Measurements from ENCODE around the gene ZBTB8B.

DNA sequence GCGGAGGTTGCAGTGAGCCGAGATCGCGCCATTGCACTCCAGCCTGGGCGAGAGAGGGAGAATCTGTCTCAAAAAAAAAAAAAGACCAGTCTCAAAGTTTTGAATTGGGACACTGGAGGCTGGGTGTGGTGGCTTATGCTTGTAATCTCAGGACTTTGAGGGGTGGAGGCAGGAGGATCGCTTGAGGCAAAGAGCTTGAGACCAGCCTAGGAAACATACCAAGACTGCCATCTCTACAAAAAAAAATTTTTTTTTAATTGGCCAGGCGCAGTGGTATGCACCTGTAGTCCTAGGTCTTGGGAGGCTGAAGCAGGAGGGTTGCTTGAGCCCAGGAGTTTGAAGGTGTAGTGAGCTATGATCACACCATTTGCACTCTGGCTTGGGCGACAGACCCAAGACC lies 3.9 kb downstream of the ZBTB8B start:
- TF ChIP-seq, protein P1, sequence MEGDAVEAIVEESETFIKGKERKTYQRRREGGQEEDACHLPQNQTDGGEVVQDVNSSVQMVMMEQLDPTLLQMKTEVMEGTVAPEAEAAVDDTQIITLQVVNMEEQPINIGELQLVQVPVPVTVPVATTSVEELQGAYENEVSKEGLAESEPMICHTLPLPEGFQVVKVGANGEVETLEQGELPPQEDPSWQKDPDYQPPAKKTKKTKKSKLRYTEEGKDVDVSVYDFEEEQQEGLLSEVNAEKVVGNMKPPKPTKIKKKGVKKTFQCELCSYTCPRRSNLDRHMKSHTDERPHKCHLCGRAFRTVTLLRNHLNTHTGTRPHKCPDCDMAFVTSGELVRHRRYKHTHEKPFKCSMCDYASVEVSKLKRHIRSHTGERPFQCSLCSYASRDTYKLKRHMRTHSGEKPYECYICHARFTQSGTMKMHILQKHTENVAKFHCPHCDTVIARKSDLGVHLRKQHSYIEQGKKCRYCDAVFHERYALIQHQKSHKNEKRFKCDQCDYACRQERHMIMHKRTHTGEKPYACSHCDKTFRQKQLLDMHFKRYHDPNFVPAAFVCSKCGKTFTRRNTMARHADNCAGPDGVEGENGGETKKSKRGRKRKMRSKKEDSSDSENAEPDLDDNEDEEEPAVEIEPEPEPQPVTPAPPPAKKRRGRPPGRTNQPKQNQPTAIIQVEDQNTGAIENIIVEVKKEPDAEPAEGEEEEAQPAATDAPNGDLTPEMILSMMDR (IDR thresholded peaks at IDR 0.05) = no peak
- TF ChIP-seq POLR2A (IDR thresholded peaks at IDR 0.05) = no peak
- TF ChIP-seq POLR2AphosphoS5 (IDR thresholded peaks at IDR 0.05) = no peak

All from breast epithelium (tissue), 3 donors.